Neural cell (in vitro differentiated cells): Measurements from ENCODE around the gene NUDT19.

Experiments used
- EP300 ChIP-seq: fragments of 450-650 bp; conservative IDR thresholded peaks from 2 replicates; pipeline ENCODE4 v1.6.1; 2014; ENCODE audit warnings: antibody characterized with exemption, mild to moderate bottlenecking, moderate library complexity; ENCODE audit not compliant: poor library complexity, severe bottlenecking
- EZH2 ChIP-seq: fragments of 200-600, 300-800 bp; shearing (Covaris generic), sonication (generic); IDR thresholded peaks from 2 replicates; pipeline ENCODE4 v1.6.1; 2014; ENCODE audit warnings: antibody characterized with exemption, low read length, borderline replicate concordance, mild to moderate bottlenecking; ENCODE audit not compliant: insufficient read depth, poor library complexity, severe bottlenecking
- RAD21 ChIP-seq: fragments of 450-650 bp; conservative IDR thresholded peaks from 2 replicates; pipeline ENCODE4 v1.6.1; 2014; ENCODE audit warnings: antibody characterized with exemption, mild to moderate bottlenecking, moderate library complexity
- SMC3 ChIP-seq: fragments of 450-650 bp; conservative IDR thresholded peaks from 2 replicates; pipeline ENCODE4 v1.6.1; 2014; ENCODE audit warnings: antibody characterized with exemption, mild to moderate bottlenecking, moderate library complexity; ENCODE audit not compliant: poor library complexity
- TAF1 ChIP-seq: IDR thresholded peaks from 2 replicates; pipeline ENCODE4 v1.6.1; 2012; ENCODE audit warnings: low read depth
- TF ChIP-seq, protein P1 (sequence below): IDR thresholded peaks from 2 replicates; pipeline ENCODE4 v1.6.1; 2012; ENCODE audit warnings: borderline replicate concordance
- TF ChIP-seq, protein P2 (sequence below): fragments of 450-650 bp; IDR thresholded peaks from 2 replicates; pipeline ENCODE4 v1.5.1; 2014; ENCODE audit warnings: antibody characterized with exemption, mild to moderate bottlenecking, moderate library complexity; ENCODE audit not compliant: poor library complexity, severe bottlenecking

GRCh38 chr19:32750441-32751055, 58.9 kb downstream of the NUDT19 start:
- TF ChIP-seq, protein P1, sequence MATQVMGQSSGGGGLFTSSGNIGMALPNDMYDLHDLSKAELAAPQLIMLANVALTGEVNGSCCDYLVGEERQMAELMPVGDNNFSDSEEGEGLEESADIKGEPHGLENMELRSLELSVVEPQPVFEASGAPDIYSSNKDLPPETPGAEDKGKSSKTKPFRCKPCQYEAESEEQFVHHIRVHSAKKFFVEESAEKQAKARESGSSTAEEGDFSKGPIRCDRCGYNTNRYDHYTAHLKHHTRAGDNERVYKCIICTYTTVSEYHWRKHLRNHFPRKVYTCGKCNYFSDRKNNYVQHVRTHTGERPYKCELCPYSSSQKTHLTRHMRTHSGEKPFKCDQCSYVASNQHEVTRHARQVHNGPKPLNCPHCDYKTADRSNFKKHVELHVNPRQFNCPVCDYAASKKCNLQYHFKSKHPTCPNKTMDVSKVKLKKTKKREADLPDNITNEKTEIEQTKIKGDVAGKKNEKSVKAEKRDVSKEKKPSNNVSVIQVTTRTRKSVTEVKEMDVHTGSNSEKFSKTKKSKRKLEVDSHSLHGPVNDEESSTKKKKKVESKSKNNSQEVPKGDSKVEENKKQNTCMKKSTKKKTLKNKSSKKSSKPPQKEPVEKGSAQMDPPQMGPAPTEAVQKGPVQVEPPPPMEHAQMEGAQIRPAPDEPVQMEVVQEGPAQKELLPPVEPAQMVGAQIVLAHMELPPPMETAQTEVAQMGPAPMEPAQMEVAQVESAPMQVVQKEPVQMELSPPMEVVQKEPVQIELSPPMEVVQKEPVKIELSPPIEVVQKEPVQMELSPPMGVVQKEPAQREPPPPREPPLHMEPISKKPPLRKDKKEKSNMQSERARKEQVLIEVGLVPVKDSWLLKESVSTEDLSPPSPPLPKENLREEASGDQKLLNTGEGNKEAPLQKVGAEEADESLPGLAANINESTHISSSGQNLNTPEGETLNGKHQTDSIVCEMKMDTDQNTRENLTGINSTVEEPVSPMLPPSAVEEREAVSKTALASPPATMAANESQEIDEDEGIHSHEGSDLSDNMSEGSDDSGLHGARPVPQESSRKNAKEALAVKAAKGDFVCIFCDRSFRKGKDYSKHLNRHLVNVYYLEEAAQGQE: no peak
- TF ChIP-seq, protein P2, sequence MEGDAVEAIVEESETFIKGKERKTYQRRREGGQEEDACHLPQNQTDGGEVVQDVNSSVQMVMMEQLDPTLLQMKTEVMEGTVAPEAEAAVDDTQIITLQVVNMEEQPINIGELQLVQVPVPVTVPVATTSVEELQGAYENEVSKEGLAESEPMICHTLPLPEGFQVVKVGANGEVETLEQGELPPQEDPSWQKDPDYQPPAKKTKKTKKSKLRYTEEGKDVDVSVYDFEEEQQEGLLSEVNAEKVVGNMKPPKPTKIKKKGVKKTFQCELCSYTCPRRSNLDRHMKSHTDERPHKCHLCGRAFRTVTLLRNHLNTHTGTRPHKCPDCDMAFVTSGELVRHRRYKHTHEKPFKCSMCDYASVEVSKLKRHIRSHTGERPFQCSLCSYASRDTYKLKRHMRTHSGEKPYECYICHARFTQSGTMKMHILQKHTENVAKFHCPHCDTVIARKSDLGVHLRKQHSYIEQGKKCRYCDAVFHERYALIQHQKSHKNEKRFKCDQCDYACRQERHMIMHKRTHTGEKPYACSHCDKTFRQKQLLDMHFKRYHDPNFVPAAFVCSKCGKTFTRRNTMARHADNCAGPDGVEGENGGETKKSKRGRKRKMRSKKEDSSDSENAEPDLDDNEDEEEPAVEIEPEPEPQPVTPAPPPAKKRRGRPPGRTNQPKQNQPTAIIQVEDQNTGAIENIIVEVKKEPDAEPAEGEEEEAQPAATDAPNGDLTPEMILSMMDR: no peak
- TF ChIP-seq EZH2 (no peak), SMC3 (no peak), RAD21 (no peak), TAF1 (no peak), EP300 (no peak)
